NCI-H526 treated with DMSO at 0.1 percent for 48 hours (cell line): Measurements from ENCODE around the gene KCNQ2.
"Not testable (repeated sequence)": the region's sequence is repeated elsewhere in the genome, so short reads cannot be mapped to it uniquely, and the experiment has no call there.

Source experiments
- DNase-seq: peaks from one replicate; lab custom pipeline; 2025; lab: John Stamatoyannopoulos, UW

KCNQ2 gene

GRCh38 chr20:63471981-63472831, at the start of gene KCNQ2:
KCNQ2 (minus strand) TSS chr20:63472655; CDS start chr20:63472463, 192 bp downstream.
- peak; percentile 21 for DNase-seq

- DNase-seq, result no peak
These were observed 49.1 kb upstream of the KCNQ2 start for GRCh38 chr20:63521602-63522001.

- peak; percentile 58 for DNase-seq
These were observed 48.6 kb upstream of the KCNQ2 start for GRCh38 chr20:63520934-63521601.

- peak; percentile 61 for DNase-seq
These were observed 48.1 kb upstream of the KCNQ2 start, which contains the start of gene PPDPF for GRCh38 chr20:63520504-63520933. PPDPF (plus strand) TSS chr20:63520765; CDS start chr20:63521309, 544 bp downstream.

- no peak for DNase-seq
These were observed 47.4 kb upstream of the KCNQ2 start for GRCh38 chr20:63519668-63520503.

GRCh38 chr20:63518946-63519667, 46.7 kb upstream of the KCNQ2 start:
- no peak for DNase-seq

GRCh38 chr20:63518351-63518861, 46.0 kb upstream of the KCNQ2 start:
- no peak for DNase-seq

- DNase-seq, result no peak
These were observed 45.2 kb upstream of the KCNQ2 start for GRCh38 chr20:63517376-63518309.

- not testable (repeated sequence) for DNase-seq
These were observed 42.1 kb upstream of the KCNQ2 start for GRCh38 chr20:63514520-63514919.

- DNase-seq, result no peak
These were observed 40.8 kb upstream of the KCNQ2 start for GRCh38 chr20:63513207-63513606.

GRCh38 chr20:63509088-63509564, 36.7 kb upstream of the KCNQ2 start:
- DNase-seq, result no peak

GRCh38 chr20:63508072-63508768, 35.8 kb upstream of the KCNQ2 start:
- DNase-seq, result peak; percentile 76

GRCh38 chr20:63507083-63507743, 34.8 kb upstream of the KCNQ2 start:
- no peak for DNase-seq

GRCh38 chr20:63505723-63506122, 33.3 kb upstream of the KCNQ2 start:
- no peak for DNase-seq

GRCh38 chr20:63505281-63505680, 32.8 kb upstream of the KCNQ2 start:
- no peak for DNase-seq

- DNase-seq, result no peak
These were observed 32.2 kb upstream of the KCNQ2 start for GRCh38 chr20:63504642-63505041.

- no peak for DNase-seq
These were observed 31.1 kb upstream of the KCNQ2 start for GRCh38 chr20:63503524-63503923.

- no peak for DNase-seq
These were observed 30.3 kb upstream of the KCNQ2 start for GRCh38 chr20:63502671-63503172.
